ENCODE measurements around the gene TTR. TPM values are rescaled to one million over a fixed set of nuclear protein-coding genes. Genes with fewer than 3 reads are reported as not detected.
A peak's percentile ranks its signal among the peaks of the same experiment; 100 is the strongest.

The TTR gene
- total RNA-seq, 2 donors from 2014 or later = not detected

DNA sequence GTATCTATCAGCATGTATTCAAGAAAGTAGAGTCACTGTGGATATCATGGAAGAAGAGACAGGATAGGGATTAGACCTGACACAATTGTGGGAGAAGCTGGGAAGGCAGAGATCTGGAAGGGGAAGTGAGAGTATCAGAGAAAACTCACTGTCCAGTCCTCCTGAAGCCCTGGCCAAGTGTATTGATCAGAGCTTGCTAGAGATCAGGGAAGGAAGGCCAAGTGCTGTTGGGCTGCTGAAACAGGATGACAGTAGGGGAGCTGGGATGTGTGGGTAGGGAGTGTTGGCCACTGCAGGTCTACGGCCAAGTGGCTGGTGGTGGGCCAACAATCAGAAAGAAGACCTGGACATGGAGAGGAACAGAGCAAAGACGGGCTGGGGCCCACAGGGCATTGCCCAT, 26.3 kb upstream of the TTR start:
- Histone ChIP-seq H3K27me3 (no peaks in the 10 kb centered on the region), H3K36me3 (no peaks in the 10 kb centered on the region), H3K27ac (no peak overlapping the region), H3K9me3 (no peaks in the 10 kb centered on the region), H3K4me1 (peaks cover 0 to 4% of the 10 kb centered on the region in 2 donors), H3K4me3 (no peak overlapping the region)
- peak; percentile 32 for DNase-seq (ENCODE audit: low spot score)
- TF ChIP-seq, protein P1, sequence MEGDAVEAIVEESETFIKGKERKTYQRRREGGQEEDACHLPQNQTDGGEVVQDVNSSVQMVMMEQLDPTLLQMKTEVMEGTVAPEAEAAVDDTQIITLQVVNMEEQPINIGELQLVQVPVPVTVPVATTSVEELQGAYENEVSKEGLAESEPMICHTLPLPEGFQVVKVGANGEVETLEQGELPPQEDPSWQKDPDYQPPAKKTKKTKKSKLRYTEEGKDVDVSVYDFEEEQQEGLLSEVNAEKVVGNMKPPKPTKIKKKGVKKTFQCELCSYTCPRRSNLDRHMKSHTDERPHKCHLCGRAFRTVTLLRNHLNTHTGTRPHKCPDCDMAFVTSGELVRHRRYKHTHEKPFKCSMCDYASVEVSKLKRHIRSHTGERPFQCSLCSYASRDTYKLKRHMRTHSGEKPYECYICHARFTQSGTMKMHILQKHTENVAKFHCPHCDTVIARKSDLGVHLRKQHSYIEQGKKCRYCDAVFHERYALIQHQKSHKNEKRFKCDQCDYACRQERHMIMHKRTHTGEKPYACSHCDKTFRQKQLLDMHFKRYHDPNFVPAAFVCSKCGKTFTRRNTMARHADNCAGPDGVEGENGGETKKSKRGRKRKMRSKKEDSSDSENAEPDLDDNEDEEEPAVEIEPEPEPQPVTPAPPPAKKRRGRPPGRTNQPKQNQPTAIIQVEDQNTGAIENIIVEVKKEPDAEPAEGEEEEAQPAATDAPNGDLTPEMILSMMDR (IDR thresholded peaks at IDR 0.05) = no peak

DNA sequence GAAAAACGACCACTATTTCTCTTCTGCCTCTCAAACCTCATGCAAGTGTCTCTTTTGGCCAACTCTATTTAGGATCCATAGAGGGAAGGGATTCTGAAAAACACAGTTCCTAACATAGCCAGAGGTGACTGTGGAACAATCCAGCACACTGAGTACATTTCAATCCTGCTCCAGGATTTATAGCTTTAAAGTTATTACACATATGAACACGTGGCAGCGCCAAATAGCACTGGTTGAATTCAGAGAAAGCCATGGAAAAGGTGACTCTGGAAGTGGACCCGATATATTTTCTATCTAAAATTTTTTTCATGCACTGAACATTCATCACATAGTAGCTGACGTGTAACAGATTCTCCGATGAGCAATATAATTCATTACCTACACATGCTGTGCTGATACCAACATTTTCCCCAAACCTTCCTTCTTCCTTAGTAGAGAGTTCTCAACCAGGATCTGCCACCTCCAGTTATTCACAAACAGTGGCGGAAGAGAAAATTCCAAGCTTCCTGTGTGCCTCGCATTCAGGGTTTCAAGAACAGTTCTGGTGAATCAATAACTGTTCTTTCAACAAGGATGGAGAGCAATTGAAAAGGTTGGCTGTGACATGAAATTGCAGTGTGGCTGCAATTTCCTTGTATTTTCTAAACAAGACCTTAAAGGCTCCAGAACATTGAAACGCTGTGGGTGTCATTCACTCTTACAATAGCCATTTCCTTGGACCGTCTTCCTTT, 25.7 kb upstream of the TTR start:
- H3K4me3 ChIP-seq = no peak overlapping the region
- DNase-seq (ENCODE audit: low spot score) = no peak
- peaks cover 0 to 4% of the 10 kb centered on the region in 2 donors for H3K4me1 ChIP-seq
- H3K36me3 ChIP-seq = no peaks in the 10 kb centered on the region
- TF ChIP-seq, protein P1 (IDR thresholded peaks at IDR 0.05) = no peak
- H3K27ac ChIP-seq = no peak overlapping the region
- H3K27me3 ChIP-seq = no peaks in the 10 kb centered on the region
- H3K9me3 ChIP-seq = no peaks in the 10 kb centered on the region

DNA sequence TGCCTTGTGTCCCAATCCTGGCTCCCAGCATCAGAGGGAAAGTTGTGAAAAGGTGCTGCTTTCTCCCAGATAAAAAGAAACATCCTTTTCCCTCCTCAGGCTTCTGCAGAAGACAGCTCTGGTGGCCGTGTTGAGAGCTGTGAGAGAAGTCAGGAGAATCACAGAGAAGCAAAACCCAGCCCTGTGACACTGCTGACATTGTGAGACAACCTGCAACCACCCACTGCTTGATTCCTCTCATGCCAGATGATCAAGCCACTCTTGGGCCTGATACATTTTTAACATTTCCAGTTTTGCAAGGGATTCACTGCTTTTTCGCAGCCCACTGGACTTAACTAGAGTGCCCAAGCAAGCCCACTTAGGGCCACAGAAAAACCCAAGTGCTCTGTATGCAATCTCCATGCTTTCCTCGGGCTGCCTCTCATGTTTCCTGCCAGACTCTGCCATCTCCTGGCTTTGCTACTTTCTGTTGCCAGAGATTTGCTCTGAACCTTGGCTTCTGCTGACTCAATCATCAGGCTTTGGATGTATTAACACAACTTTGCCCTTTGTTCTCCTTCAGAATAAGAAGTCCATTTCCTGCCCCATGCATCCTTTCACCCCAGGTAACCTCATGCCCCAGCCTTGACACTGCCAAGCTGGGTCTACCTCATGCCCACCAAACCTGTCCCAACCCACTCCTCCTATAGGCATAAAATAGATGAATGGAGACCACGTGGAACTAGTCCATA, 24.9 kb upstream of the TTR start:
- TF ChIP-seq, protein P1 (IDR thresholded peaks at IDR 0.05) = no peak
- no peaks in the 10 kb centered on the region for H3K36me3 ChIP-seq

DNA sequence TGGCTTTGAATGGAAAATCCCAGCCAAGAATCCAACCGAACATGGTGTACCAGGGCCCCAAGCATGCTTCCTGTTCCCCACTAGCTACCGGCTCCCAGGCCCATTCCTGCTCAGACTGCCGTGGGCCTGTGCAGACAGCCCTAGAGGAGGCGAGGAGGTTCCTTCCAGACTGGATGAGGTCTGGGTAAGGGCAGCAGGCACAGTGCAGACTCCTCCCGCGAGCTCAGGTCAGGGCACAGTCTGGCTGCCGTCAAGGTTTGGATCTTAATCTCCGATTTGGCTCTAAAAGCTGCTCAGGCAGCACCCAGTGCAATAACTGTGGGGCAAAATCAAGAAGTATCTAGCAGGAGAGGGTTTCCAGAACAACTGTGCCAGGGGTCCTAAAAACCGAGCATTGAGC, 19.3 kb upstream of the TTR start:
- no peaks in the 10 kb centered on the region for H3K4me1 ChIP-seq
- H3K36me3 ChIP-seq = no peaks in the 10 kb centered on the region
- H3K9me3 ChIP-seq = no peaks in the 10 kb centered on the region
- no peak overlapping the region for H3K4me3 ChIP-seq
- peak; percentile 49 for DNase-seq (ENCODE audit: low spot score)
- TF ChIP-seq, protein P1 (IDR thresholded peaks at IDR 0.05) = no peak
- no peaks in the 10 kb centered on the region for H3K27me3 ChIP-seq
- H3K27ac ChIP-seq = no peak overlapping the region

More for the DNA sequence above, 24.9 kb upstream of the TTR start:
- no peak overlapping the region for H3K4me3 ChIP-seq
- DNase-seq (ENCODE audit: low spot score) = peak; percentile 16
- no peaks in the 10 kb centered on the region for H3K9me3 ChIP-seq
- peaks cover 0 to 4% of the 10 kb centered on the region in 2 donors for H3K4me1 ChIP-seq
- H3K27me3 ChIP-seq = no peaks in the 10 kb centered on the region
- no peak overlapping the region for H3K27ac ChIP-seq

DNA sequence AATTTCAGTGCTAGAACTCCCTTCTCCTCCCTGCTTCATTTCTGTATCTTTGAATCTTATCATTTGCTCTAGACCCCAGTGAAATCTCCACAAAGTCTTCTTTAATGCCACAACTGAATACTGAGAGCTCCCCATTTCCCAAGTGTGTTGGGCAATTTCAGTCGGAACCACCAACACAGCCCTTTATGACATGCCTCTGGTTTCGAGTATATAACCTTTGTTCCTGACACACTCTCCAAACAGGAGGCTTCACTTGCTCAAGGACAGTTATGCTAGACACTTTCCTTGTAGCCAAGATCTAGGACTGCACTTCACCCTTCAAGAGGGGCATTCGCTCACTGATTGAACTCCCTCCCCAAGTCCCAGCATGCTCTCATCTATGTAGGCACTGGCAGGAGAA, 18.6 kb upstream of the TTR start:
- H3K4me1 ChIP-seq = no peaks in the 10 kb centered on the region
- no peaks in the 10 kb centered on the region for H3K27me3 ChIP-seq
- TF ChIP-seq, protein P1 (IDR thresholded peaks at IDR 0.05) = no peak
- H3K9me3 ChIP-seq = no peaks in the 10 kb centered on the region
- no peak overlapping the region for H3K4me3 ChIP-seq
- H3K27ac ChIP-seq = no peak overlapping the region
- no peaks in the 10 kb centered on the region for H3K36me3 ChIP-seq
- DNase-seq (ENCODE audit: low spot score) = no peak
